SKM-1 treated with dmso at 0.1 percent for 144 hours (cell line): ENCODE data around the gene DNTT.
A peak's percentile ranks its signal among the peaks of the same experiment; 100 is the strongest.

Source experiments
- DNase-seq: peaks from one replicate; lab custom pipeline; 2025; ENCODE audit not compliant: unreplicated experiment; lab: John Stamatoyannopoulos, UW

The DNTT gene

GRCh38 chr10:96374985-96375830 lies 71.0 kb downstream of the DNTT start:
- DNase-seq = peak; percentile 87

GRCh38 chr10:96376483-96376882 lies 72.2 kb downstream of the DNTT start:
- DNase-seq = no peak

- no peak for DNase-seq
Measured at GRCh38 chr10:96377816-96378294, 73.6 kb downstream of the DNTT start.

- no peak for DNase-seq
Measured at GRCh38 chr10:96378741-96379140, 74.5 kb downstream of the DNTT start.

- no peak for DNase-seq
Measured at GRCh38 chr10:96379758-96380157, 75.5 kb downstream of the DNTT start.

- DNase-seq = peak; percentile 96
Measured at GRCh38 chr10:96380821-96381220, 76.6 kb downstream of the DNTT start.

- no peak for DNase-seq
Measured at GRCh38 chr10:96384506-96384905, 80.3 kb downstream of the DNTT start.

GRCh38 chr10:96387161-96387560 lies 82.9 kb downstream of the DNTT start:
- DNase-seq = no peak

GRCh38 chr10:96387601-96388000 lies 83.4 kb downstream of the DNTT start:
- no peak for DNase-seq
